SK-N-MC (cell line): ENCODE data around the gene AP4M1.
"Not testable (repeated sequence)": the region's sequence is repeated elsewhere in the genome, so short reads cannot be mapped to it uniquely, and the experiment has no call there.

ENCODE experiments used
- EZH2 ChIP-seq: fragments of 200-600 bp; sonication (generic); IDR thresholded peaks from one replicate; pipeline ENCODE4 v1.6.1; 2017; ENCODE audit warnings: antibody characterized with exemption
- FOXP2 ChIP-seq: optimal IDR thresholded peaks from 2 replicates; pipeline ENCODE3; 2011; ENCODE audit warnings: mild to moderate bottlenecking, moderate library complexity; ENCODE audit not compliant: insufficient read depth; ENCODE audit errors: extremely low read length, control extremely low read depth
- POLR2AphosphoS5 ChIP-seq: IDR thresholded peaks from 2 replicates; pipeline ENCODE4 v1.6.1; 2012; ENCODE audit warnings: mild to moderate bottlenecking, low read depth, low read length, borderline replicate concordance

DNA sequence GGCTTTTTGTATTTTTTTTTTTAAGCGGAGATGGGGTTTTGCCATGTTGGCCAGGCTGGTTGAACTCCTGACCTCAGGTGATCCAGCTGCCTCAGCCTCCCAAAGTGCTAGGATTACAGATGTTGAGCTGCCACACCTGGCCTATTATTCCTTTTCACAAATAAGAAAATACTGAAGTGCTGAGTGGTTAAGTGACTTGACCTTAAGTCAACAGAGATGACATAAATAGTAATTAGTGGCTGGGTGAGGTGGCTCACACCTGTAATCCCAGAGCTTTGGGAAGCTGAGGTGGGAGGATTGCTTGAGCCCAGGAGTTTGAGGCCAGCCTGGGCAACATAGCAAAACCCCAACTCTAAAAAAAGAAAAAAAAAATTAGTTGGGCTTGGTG is 28.8 kb downstream of the AP4M1 start:
- not testable (repeated sequence) for TF ChIP-seq FOXP2, EZH2, POLR2AphosphoS5
